Omental fat pad (tissue), 4 donors: ENCODE results near the gene PAK4. TPM values are rescaled to one million over a fixed set of nuclear protein-coding genes. Genes with fewer than 3 reads are reported as not detected.
"Not testable (repeated sequence)": the region's sequence is repeated elsewhere in the genome, so short reads cannot be mapped to it uniquely, and the experiment has no call there.

Source experiments
- ATAC-seq: fragments of 150-250 bp; one replicate; pipeline ENCODE4 v1.9.1; 2016; ENCODE audit warnings: mild to moderate bottlenecking, moderate library complexity; ENCODE audit not compliant: low FRiP score
- DNase-seq: peaks from one replicate; pipeline ENCODE4 v3.0.0-alpha.2; 2019; ENCODE audit warnings: low spot score
- total RNA-seq, 4 donors: library from RNA; depleted of rRNA; stranded (reverse); fragments of >200 nt; gene quantifications; one replicate each; pipeline ENCODE4 v1.1.0, GENCODE V29; 2016
- TF ChIP-seq, protein P1 (sequence below), 3 donors: fragments of 450-650 bp; IDR thresholded peaks; one replicate each; pipeline ENCODE4 v1.5.1; 2016 to 2017; ENCODE audit warnings: antibody characterized with exemption in 3 of 3, mild to moderate bottlenecking in 3 of 3, moderate library complexity in 2 of 3

The PAK4 gene
- total RNA-seq, 4 donors from 2014 or later: 4.6 to 9.8 (median 6.3) TPM

DNA sequence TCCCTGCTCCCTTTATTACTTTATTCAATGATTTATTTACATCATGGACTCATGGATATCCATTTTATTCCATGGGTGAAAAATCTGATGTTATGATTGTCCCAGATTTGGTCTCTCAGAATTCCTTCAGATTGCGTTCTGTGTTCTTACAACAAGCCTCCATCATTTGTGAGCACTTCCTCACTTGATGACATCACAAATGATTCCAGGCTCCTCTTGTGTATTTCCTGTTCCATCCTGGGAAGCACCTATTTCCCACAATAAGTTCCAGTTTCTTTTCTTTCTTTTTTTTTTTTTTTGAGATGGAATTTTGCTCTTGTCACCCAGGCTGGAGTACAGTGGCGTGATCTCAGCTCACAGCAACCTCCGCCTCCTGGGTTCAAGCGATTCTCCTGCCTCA, 34.7 kb upstream of the PAK4 start:
- TF ChIP-seq, protein P1, sequence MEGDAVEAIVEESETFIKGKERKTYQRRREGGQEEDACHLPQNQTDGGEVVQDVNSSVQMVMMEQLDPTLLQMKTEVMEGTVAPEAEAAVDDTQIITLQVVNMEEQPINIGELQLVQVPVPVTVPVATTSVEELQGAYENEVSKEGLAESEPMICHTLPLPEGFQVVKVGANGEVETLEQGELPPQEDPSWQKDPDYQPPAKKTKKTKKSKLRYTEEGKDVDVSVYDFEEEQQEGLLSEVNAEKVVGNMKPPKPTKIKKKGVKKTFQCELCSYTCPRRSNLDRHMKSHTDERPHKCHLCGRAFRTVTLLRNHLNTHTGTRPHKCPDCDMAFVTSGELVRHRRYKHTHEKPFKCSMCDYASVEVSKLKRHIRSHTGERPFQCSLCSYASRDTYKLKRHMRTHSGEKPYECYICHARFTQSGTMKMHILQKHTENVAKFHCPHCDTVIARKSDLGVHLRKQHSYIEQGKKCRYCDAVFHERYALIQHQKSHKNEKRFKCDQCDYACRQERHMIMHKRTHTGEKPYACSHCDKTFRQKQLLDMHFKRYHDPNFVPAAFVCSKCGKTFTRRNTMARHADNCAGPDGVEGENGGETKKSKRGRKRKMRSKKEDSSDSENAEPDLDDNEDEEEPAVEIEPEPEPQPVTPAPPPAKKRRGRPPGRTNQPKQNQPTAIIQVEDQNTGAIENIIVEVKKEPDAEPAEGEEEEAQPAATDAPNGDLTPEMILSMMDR (IDR thresholded peaks at IDR 0.05): no peak
- DNase-seq (no peak), ATAC-seq (no peak)

DNA sequence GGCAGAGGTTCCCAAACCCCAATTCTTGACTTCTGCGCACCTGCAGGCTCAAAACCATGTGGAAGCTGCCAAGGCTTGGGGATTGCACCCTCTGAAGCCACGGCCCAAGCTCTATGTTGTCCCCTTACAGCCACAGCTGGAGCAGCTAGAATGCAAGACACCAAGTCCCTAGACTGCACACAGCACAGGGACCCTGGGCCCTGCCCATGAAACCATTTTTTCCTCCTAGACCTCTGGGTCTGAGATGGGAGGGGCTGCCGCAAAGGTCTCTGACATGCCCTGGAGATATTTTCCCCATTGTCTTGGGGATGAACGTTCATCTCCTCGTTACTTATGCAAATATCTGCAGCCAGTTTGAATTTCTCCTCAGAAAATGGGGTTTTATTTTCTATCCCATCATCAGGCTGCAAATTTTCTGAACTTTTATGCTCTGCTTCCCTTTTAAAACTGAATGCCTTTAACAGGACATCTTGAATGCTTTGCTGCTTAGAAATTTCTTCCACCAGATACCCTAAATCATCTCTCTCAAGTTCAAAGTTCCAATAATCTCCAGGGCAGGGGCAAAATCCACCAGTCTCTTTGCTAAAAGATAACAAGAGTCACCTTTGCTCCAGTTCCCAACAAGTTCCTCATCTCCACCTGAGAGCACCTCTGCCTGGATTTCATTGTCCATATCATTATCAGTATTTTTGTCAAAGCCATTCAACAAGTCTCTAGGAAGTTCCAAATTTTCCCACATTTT, 29.6 kb upstream of the PAK4 start:
- not testable (repeated sequence) for ATAC-seq, DNase-seq

DNA sequence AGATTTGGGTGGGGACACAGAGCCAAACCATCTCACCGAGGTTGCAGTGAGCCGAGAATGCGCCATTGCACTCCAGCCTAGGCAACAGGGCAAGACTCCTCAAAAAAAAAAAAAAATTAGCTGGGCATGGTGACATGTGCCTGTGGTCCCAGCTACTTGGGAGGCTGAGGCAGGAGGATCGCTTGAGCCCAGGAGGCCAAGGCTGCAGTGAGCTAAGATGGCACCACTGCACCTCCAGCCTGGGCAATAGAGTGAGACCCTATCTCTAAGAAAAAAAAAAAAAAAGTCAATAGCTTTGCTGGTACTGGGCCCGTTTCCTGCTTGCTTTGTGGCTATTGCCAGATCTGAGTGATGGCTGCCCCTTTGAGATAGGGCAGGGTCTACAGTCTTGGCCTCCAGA, 28.3 kb upstream of the PAK4 start:
- TF ChIP-seq, protein P1 (IDR thresholded peaks at IDR 0.05): no peak
- ATAC-seq: no peak

DNA sequence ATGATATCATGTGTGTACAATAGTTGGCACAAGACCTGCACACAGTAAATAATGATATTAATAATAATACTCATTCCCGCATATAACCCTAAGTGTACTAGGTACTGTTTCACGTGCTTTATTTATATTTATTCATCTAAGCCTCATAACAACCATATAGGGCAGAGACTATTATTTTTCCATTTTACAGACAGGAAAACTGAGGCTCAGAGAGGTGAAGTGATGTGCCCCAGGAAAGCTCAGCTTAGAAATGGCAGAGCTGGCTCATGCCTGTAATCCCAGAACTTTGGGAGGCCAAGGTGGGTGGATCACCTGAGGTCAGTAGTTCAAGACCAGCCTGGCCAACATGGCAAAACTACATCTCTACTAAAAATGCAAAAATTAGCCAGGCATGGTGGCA, 27.9 kb upstream of the PAK4 start:
- ATAC-seq: no peak

More for the DNA sequence above, 28.3 kb upstream of the PAK4 start:
- no peak for DNase-seq

DNA sequence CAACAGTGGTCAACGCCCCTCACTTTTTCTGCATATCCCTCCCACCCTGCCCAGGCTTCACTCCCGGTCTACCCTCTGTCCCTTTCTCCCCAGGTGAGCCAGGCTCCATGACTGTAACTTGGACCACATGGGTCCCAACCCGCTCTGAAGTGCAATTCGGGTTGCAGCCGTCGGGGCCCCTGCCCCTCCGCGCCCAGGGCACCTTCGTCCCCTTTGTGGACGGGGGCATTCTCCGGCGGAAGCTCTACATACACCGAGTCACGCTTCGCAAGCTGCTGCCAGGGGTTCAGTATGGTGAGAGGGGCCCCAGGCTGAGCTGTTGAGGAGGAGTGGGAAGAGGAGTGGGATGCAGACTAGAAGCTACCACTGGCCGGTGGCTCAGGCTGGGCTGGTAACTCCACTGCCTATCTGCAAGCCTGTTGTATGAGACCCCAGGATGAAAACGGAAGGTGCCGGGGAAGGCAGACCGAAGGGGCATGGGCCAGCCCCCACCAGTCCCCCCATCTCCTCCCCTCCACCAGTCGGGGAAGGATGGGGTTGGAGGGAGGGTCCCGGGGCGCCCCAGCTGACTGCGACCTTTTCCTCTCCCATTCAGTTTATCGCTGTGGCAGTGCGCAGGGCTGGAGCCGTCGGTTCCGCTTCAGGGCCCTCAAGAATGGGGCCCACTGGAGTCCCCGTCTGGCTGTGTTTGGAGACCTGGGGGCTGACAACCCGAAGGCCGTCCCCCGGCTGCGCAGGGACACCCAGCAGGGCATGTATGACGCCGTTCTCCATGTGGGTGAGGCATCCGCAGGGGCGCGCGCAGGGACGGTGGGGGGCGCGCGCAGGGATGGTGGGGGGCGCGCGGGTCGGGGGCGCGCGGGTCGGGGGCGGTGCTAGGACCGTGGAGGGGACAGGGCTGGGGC, 27.0 kb upstream of the PAK4 start:
- no peak for ATAC-seq
- TF ChIP-seq, protein P1 (IDR thresholded peaks at IDR 0.05): no peak
- DNase-seq: no peak

More for the DNA sequence above, 27.9 kb upstream of the PAK4 start:
- TF ChIP-seq, protein P1 (IDR thresholded peaks at IDR 0.05): no peak
- DNase-seq: no peak

DNA sequence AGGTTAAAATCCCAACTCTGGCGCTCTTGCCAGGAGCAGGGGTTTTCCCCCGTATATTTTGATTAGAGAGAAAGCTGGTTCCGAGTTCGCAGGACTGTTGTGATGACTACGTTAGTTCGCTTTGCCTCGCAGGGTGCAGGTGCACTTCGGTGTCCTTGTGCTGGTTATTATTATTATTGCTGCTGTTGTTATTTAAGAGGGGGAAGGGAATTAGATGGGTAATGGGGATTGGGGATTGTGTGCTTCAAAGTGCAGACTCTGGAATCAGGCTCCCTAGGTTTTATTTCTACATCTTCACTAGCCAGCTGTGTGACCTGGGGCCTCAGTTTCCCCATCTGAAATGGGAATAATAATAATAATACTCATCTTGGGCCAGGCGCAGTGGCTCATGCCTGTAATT, 26.2 kb upstream of the PAK4 start:
- TF ChIP-seq, protein P1 (IDR thresholded peaks at IDR 0.05): no peak
- ATAC-seq (no peak), DNase-seq (no peak)

DNA sequence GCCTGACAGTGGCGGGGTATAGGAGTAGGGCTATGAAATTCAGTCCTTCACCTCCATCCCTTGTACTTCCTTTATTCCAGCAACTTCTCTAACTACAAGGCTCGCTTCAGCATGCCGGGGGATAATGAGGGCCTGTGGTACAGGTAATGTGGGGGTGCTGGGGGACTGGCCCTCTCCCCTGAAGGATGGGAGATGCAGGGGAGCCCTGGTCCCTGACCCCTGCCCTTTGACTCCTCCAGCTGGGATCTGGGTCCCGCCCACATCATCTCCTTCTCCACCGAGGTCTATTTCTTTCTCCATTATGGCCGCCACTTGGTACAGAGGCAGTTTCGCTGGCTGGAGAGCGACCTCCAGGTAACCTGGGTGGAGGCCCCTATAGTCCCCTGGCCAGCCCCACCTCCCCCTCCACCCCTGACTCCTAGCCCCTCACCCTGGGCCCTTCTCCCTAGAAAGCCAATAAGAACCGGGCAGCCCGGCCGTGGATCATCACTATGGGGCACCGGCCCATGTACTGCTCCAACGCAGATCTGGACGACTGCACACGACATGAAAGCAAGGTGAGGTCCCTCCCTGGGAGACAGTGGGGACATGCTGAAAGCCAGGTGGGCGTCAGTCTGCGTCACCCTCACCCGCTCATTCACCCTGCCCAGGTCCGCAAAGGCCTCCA, 25.0 kb upstream of the PAK4 start:
- TF ChIP-seq, protein P1 (IDR thresholded peaks at IDR 0.05): no peak
- ATAC-seq (no peak), DNase-seq (no peak)
